ENCODE data around the gene CD84. TPM values are rescaled to one million over a fixed set of nuclear protein-coding genes. Genes with fewer than 3 reads are reported as not detected.

The CD84 gene
- total RNA-seq, 1 experiment from 2014 or later, result not detected

- H3K4me3 Mint-ChIP-seq (ENCODE audit: unreplicated experiment), result no peak overlapping the region
- no peaks in the 10 kb centered on the region for H3K4me1 Mint-ChIP-seq (ENCODE audit: low read depth, unreplicated experiment)
- BruUV-seq (replicated peaks), result no TSS peak
- Histone ChIP-seq H3K4me1 (peaks cover 6% of the 10 kb centered on the region; the same call in 1 of the 2 replicates), H3K4me3 (ENCODE audit: low read depth, low read length) (no peak overlapping the region), H3K9me3 (no peaks in the 10 kb centered on the region), H3K27me3 (replicated peaks; ENCODE audit: control insufficient read depth, insufficient read depth, low read length) (no peaks in the 10 kb centered on the region), H3K36me3 (ENCODE audit: control insufficient read depth, insufficient read depth, low read length) (no peaks in the 10 kb centered on the region)
- no peak for DNase-seq
- ChIA-PET POLR2A (interaction anchor here (0.7 kb wide), 1 partner anchor 474 kb away, joined by 3 read pairs; no protein-coding TSS in a partner anchor), CTCF (no interaction called here)
- TF ChIP-seq, protein P1, sequence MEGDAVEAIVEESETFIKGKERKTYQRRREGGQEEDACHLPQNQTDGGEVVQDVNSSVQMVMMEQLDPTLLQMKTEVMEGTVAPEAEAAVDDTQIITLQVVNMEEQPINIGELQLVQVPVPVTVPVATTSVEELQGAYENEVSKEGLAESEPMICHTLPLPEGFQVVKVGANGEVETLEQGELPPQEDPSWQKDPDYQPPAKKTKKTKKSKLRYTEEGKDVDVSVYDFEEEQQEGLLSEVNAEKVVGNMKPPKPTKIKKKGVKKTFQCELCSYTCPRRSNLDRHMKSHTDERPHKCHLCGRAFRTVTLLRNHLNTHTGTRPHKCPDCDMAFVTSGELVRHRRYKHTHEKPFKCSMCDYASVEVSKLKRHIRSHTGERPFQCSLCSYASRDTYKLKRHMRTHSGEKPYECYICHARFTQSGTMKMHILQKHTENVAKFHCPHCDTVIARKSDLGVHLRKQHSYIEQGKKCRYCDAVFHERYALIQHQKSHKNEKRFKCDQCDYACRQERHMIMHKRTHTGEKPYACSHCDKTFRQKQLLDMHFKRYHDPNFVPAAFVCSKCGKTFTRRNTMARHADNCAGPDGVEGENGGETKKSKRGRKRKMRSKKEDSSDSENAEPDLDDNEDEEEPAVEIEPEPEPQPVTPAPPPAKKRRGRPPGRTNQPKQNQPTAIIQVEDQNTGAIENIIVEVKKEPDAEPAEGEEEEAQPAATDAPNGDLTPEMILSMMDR (IDR thresholded peaks at IDR 0.05; ENCODE audit: insufficient read depth in 1 of 2, low read depth in 1 of 2, low read length in 1 of 2, severe bottlenecking in 1 of 2, unreplicated experiment in 1 of 2), result no peak
- intact Hi-C loops (cut with micrococcal nuclease; ENCODE audit: unreplicated experiment), result no loop called here
- no peaks in the 10 kb centered on the region for H3K9me3 Mint-ChIP-seq (ENCODE audit: unreplicated experiment)
- H3K27me3 Mint-ChIP-seq (ENCODE audit: insufficient read depth, unreplicated experiment), result peaks cover 6% of the 10 kb centered on the region
- no peak overlapping the region for H3K27ac Mint-ChIP-seq (ENCODE audit: unreplicated experiment)
- H3K36me3 Mint-ChIP-seq (ENCODE audit: insufficient read depth, unreplicated experiment), result no peaks in the 10 kb centered on the region
Observed at GRCh38 chr1:160577671-160578070, 1.6 kb downstream of the CD84 start.

DNA sequence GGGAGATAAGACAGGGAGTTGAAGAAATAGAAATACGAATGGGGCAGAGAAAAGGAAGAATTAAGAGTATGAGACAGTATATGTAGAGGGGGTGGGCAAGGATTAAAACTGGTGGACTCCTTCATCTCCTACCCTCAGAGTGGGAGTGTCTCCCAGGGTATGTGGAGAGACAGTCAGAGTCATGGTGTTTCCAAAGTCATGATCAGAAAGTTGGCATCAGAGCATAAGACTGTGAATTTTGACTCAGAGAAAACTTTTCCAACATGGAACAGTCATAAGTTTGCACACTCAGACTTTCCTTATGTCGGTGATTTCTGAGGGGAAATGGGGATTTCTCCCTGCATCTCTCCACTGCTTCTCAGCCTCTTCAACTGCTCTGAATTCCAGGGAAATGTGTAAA lies 2.4 kb downstream of the CD84 start:
- no peaks in the 10 kb centered on the region for H3K27me3 ChIP-seq (replicated peaks; ENCODE audit: control insufficient read depth, insufficient read depth, low read length)
- no peak overlapping the region for H3K4me3 Mint-ChIP-seq (ENCODE audit: unreplicated experiment)
- H3K4me1 Mint-ChIP-seq (ENCODE audit: low read depth, unreplicated experiment), result no peaks in the 10 kb centered on the region
- H3K36me3 ChIP-seq (ENCODE audit: control insufficient read depth, insufficient read depth, low read length), result no peaks in the 10 kb centered on the region
- no peak overlapping the region for H3K4me3 ChIP-seq (ENCODE audit: low read depth, low read length)
- H3K27ac Mint-ChIP-seq (ENCODE audit: unreplicated experiment), result no peak overlapping the region
- intact Hi-C loops (cut with micrococcal nuclease; ENCODE audit: unreplicated experiment), result no loop called here
- no TSS peak for BruUV-seq (replicated peaks)
- no peaks in the 10 kb centered on the region for H3K36me3 Mint-ChIP-seq (ENCODE audit: insufficient read depth, unreplicated experiment)
- TF ChIP-seq, protein P1 (IDR thresholded peaks at IDR 0.05; ENCODE audit: insufficient read depth in 1 of 2, low read depth in 1 of 2, low read length in 1 of 2, severe bottlenecking in 1 of 2, unreplicated experiment in 1 of 2), result no peak
- no peak for DNase-seq
- no peaks in the 10 kb centered on the region for H3K9me3 ChIP-seq
- peaks cover 4% of the 10 kb centered on the region; the same call in 1 of the 2 replicates for H3K4me1 ChIP-seq
- H3K27me3 Mint-ChIP-seq (ENCODE audit: insufficient read depth, unreplicated experiment), result peaks cover 11% of the 10 kb centered on the region
- ChIA-PET CTCF (no interaction called here), POLR2A (no interaction called here)
- no peaks in the 10 kb centered on the region for H3K9me3 Mint-ChIP-seq (ENCODE audit: unreplicated experiment)

- BruUV-seq (replicated peaks), result no TSS peak
- Mint-ChIP-seq H3K27me3 (ENCODE audit: insufficient read depth, unreplicated experiment) (peaks cover 14% of the 10 kb centered on the region), H3K4me3 (ENCODE audit: unreplicated experiment) (no peak overlapping the region), H3K4me1 (ENCODE audit: low read depth, unreplicated experiment) (no peaks in the 10 kb centered on the region), H3K36me3 (ENCODE audit: insufficient read depth, unreplicated experiment) (no peaks in the 10 kb centered on the region), H3K9me3 (ENCODE audit: unreplicated experiment) (no peaks in the 10 kb centered on the region), H3K27ac (ENCODE audit: unreplicated experiment) (no peak overlapping the region)
- Histone ChIP-seq H3K4me3 (ENCODE audit: low read depth, low read length) (no peak overlapping the region), H3K36me3 (ENCODE audit: control insufficient read depth, insufficient read depth, low read length) (no peaks in the 10 kb centered on the region), H3K9me3 (no peaks in the 10 kb centered on the region), H3K4me1 (no peaks in the 10 kb centered on the region), H3K27me3 (replicated peaks; ENCODE audit: control insufficient read depth, insufficient read depth, low read length) (no peaks in the 10 kb centered on the region)
- TF ChIP-seq, protein P1 (IDR thresholded peaks at IDR 0.05; ENCODE audit: insufficient read depth in 1 of 2, low read depth in 1 of 2, low read length in 1 of 2, severe bottlenecking in 1 of 2, unreplicated experiment in 1 of 2), result no peak
- ChIA-PET POLR2A (no interaction called here), CTCF (no interaction called here)
- intact Hi-C loops (cut with micrococcal nuclease; ENCODE audit: unreplicated experiment), result no loop called here
- no peak for DNase-seq
Observed at GRCh38 chr1:160576390-160576789, 2.9 kb downstream of the CD84 start.

Measured in Caco-2 (cell line).